Kidney (tissue), 14 donors: ENCODE results near the gene TXLNB. TPM values are rescaled to one million over a fixed set of nuclear protein-coding genes. Genes with fewer than 3 reads are reported as not detected.

ENCODE experiments used
- DNase-seq, 5 donors: peaks; one replicate each; pipeline ENCODE4 v3.0.0-alpha.2; 2013 to 2020
- FAIRE-seq: peaks from 2 replicates; lab custom pipeline; 2012; peaks lifted over from hg19 to GRCh38; lab: Jason Lieb, UNC
- H3K27ac ChIP-seq, 2 donors: one replicate each; pipeline ENCODE4 v1.7.0; 2013; ENCODE audit warnings: low read depth in 2 of 2, low read length in 2 of 2, inconsistent platforms in 1 of 2
- H3K27me3 ChIP-seq: one replicate; pipeline ENCODE4 v1.7.1; 2013; ENCODE audit warnings: low read length, inconsistent platforms; ENCODE audit not compliant: control insufficient read depth, insufficient read depth
- H3K36me3 ChIP-seq, 3 donors: one replicate each; pipeline versions ENCODE4 v1.7.0 to v1.7.1; 2013; ENCODE audit warnings: low read length in 3 of 3, control low read depth in 1 of 3, inconsistent platforms in 1 of 3; ENCODE audit not compliant: insufficient read depth in 3 of 3, control insufficient read depth in 2 of 3
- H3K4me1 ChIP-seq, 3 donors: one replicate each; pipeline versions ENCODE4 v1.7.0 to v1.7.1; 2013; ENCODE audit warnings: low read length in 3 of 3, inconsistent platforms in 1 of 3, low read depth in 1 of 3; ENCODE audit not compliant: control insufficient read depth in 2 of 3, insufficient read depth in 2 of 3
- H3K4me3 ChIP-seq, 3 donors: one replicate each; pipeline versions ENCODE4 v1.7.0 to v1.8.1; 2013; ENCODE audit warnings: low read length in 3 of 3, control low read depth in 1 of 3, inconsistent platforms in 1 of 3
- H3K9ac ChIP-seq, 3 donors: one replicate each; pipeline versions ENCODE4 v1.7.0 to v1.7.1; 2013; ENCODE audit warnings: low read length in 3 of 3, control low read depth in 1 of 3, inconsistent platforms in 1 of 3
- H3K9me3 ChIP-seq, 3 donors: one replicate each; pipeline versions ENCODE4 v1.7.0 to v1.7.1; 2013; ENCODE audit warnings: low read length in 3 of 3, control low read depth in 1 of 3, inconsistent platforms in 1 of 3; ENCODE audit not compliant: control insufficient read depth in 2 of 3, insufficient read depth in 1 of 3
- intact Hi-C: fragments of 100-400 bp; cut with DNase I; formaldehyde crosslinking; loops from one replicate; pipeline ENCODE4 v1.11.1; 2022
- polyA plus RNA-seq: library from polyadenylated mRNA; stranded (reverse); fragments of 350-450 nt; fragmentation: Illumina TruSeq; extraction: RNeasy Lipid Tissue Mini Kit (QIAGEN cat#74804); gene quantifications from one replicate; pipeline ENCODE4 v1.2.3, GENCODE V29; 2014; ENCODE audit warnings: low read depth, low replicate concordance; ENCODE audit not compliant: insufficient read depth
- total RNA-seq: library from RNA; stranded (reverse); fragmentation: NEBNext Ultra II Directional; extraction: Animal tissue kit (Norgen Biotek cat#: 25700); gene quantifications from one replicate; pipeline ENCODE4 v1.2.1, GENCODE V29; 2021
- TF ChIP-seq, protein P1 (sequence below): IDR thresholded peaks from 3 replicates; pipeline ENCODE4 v1.5.1; 2012; ENCODE audit warnings: mild to moderate bottlenecking, moderate library complexity, borderline replicate concordance; ENCODE audit not compliant: insufficient read depth; ENCODE audit errors: extremely low read depth
- donor health status: control.
- donor health status: control.
- donor health status: control.
- donor health status: control.
- donor health status: control.
- donor health status: DM: yes; HTN: yes; CAD: no.
- donor health status: Normal renal cell carcinoma (clear cell type).

Gene TXLNB
- total and polyA plus RNA-seq, 2 donors from 2014 or later: 0.13 to 0.66 TPM

DNA sequence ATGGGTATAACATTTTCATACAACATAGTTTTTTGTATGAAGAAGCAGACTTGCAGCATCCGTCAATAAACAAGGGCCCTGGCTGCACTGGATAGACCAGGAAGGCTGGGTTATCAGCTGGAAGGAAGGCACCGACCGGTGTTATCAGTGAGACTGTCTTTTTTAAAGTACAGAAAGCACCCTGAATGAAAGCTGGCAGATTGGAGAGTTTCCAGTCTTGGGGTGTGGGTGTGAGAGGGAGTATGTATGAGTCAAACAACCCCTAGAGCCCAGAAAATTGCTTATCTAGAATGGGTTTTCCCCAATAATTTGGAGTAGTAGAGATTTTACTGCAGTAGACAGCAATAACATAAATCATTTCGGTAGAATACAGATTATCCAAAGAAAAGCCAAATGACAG lies 42.4 kb downstream of the TXLNB start:
- Histone ChIP-seq H3K27me3 (no peaks in the 10 kb centered on the region), H3K9me3 (no peaks in the 10 kb centered on the region), H3K36me3 (no peaks in the 10 kb centered on the region), H3K9ac (no peak overlapping the region), H3K4me3 (no peak overlapping the region), H3K4me1 (peaks cover 0 to 6% (median 0%) of the 10 kb centered on the region in 3 donors), H3K27ac (no peak overlapping the region)
- intact Hi-C loops: no loop called here
- DNase-seq: no peak
- TF ChIP-seq, protein P1, sequence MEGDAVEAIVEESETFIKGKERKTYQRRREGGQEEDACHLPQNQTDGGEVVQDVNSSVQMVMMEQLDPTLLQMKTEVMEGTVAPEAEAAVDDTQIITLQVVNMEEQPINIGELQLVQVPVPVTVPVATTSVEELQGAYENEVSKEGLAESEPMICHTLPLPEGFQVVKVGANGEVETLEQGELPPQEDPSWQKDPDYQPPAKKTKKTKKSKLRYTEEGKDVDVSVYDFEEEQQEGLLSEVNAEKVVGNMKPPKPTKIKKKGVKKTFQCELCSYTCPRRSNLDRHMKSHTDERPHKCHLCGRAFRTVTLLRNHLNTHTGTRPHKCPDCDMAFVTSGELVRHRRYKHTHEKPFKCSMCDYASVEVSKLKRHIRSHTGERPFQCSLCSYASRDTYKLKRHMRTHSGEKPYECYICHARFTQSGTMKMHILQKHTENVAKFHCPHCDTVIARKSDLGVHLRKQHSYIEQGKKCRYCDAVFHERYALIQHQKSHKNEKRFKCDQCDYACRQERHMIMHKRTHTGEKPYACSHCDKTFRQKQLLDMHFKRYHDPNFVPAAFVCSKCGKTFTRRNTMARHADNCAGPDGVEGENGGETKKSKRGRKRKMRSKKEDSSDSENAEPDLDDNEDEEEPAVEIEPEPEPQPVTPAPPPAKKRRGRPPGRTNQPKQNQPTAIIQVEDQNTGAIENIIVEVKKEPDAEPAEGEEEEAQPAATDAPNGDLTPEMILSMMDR: no peak
- no peak for FAIRE-seq

DNA sequence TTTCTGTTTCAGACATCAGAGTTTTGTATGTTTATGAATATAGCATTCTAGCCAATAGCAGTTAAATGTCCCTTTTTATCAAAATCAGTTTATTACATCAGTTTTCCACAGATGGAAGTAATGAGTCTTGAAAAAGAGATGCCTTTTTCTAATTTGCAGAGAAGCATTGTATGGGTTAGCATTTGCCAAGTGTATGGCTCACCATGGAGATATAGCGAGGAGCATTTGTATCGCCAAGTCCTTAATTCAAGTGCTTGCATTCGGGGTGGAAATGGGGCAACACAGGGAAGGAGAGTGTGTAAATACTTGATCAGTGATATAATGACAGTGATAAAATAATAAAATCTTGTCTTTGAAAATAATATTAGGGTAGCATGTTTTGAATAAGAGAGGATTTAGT lies 42.9 kb downstream of the TXLNB start:
- Histone ChIP-seq H3K4me3 (no peak overlapping the region), H3K9ac (no peak overlapping the region), H3K36me3 (no peaks in the 10 kb centered on the region), H3K27me3 (no peaks in the 10 kb centered on the region), H3K27ac (no peak overlapping the region), H3K4me1 (peaks cover 0 to 6% (median 0%) of the 10 kb centered on the region in 3 donors), H3K9me3 (no peaks in the 10 kb centered on the region)
- FAIRE-seq (no peak), DNase-seq (no peak)
- TF ChIP-seq, protein P1: no peak
- intact Hi-C loops: no loop called here

DNA sequence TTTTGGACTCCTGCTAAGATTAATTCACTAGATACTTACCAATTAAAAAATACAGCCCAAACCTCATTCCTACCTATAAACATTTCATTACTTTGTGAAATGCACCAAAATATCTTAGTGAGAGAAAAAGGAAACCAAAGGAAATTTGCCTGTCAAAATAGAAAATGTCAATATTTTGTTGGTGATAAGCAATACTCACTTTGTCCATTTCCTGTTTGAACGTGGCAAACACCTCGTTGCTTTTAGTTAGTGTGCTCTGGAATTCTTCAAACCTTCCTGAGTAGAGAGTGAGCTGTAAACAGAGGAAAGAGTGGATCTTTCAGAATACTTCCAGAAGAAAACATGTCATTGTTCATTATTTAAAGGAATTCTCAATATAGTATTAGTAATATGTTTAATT lies 44.2 kb downstream of the TXLNB start:
- H3K36me3 ChIP-seq: no peaks in the 10 kb centered on the region
- H3K27me3 ChIP-seq: no peaks in the 10 kb centered on the region
- no peak overlapping the region for H3K27ac ChIP-seq
- no peak overlapping the region for H3K9ac ChIP-seq
- peaks cover 0 to 6% (median 0%) of the 10 kb centered on the region in 3 donors for H3K4me1 ChIP-seq
- H3K4me3 ChIP-seq: no peak overlapping the region
- DNase-seq (no peak), FAIRE-seq (no peak)
- TF ChIP-seq, protein P1: no peak
- no peaks in the 10 kb centered on the region for H3K9me3 ChIP-seq
- intact Hi-C loops: no loop called here

DNA sequence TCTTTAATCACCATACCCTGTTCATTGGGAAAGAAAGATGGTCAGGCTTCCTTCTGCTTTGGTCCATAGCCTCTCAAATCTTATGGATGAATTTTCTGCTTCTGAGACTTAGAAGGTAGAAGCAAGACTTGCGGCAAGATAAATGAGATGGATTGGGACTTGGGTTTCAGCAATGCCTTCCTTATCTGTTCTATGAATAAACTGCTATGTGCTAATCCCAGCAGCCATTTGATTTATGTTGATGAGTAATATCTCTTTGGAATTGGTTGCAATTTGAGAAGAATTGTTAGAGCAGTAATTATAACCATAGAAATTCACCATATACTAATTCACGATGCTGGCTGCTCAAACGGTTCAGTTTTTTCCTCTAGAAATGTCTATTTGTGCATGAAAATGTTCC lies 48.3 kb downstream of the TXLNB start:
- no peak for DNase-seq
- Histone ChIP-seq H3K36me3 (no peaks in the 10 kb centered on the region), H3K4me1 (peaks cover 0 to 2% (median 0%) of the 10 kb centered on the region in 3 donors), H3K9me3 (no peaks in the 10 kb centered on the region), H3K9ac (no peak overlapping the region), H3K27ac (no peak overlapping the region), H3K27me3 (no peaks in the 10 kb centered on the region), H3K4me3 (no peak overlapping the region)
- FAIRE-seq: no peak
- intact Hi-C loops: no loop called here
- TF ChIP-seq, protein P1: no peak
